Thymus (tissue), 11 donors: ENCODE results near the gene ZNF502. TPM values are rescaled to one million over a fixed set of nuclear protein-coding genes. Genes with fewer than 3 reads are reported as not detected.

ENCODE experiments used
- DNase-seq, 9 donors: peaks; one replicate each; pipeline ENCODE4 v3.0.0-alpha.2; 2013; ENCODE audit warnings: low spot score in 9 of 9, low read depth in 6 of 9, missing footprints in 1 of 9
- H3K27ac ChIP-seq, 2 donors: one replicate each; pipeline ENCODE4 v1.5.1; 2013; ENCODE audit warnings: control low read depth in 1 of 2, low read depth in 1 of 2, low read length in 1 of 2, mild to moderate bottlenecking in 1 of 2, moderate library complexity in 1 of 2
- H3K27me3 ChIP-seq, 2 donors: one replicate each; pipeline ENCODE4 v1.5.1; 2013; ENCODE audit warnings: low read length in 1 of 2; ENCODE audit not compliant: control insufficient read depth in 2 of 2, insufficient read depth in 1 of 2
- H3K36me3 ChIP-seq, 2 donors: one replicate each; pipeline ENCODE4 v1.5.1; 2013; ENCODE audit warnings: low read length in 1 of 2, mild to moderate bottlenecking in 1 of 2, moderate library complexity in 1 of 2; ENCODE audit not compliant: control insufficient read depth in 2 of 2, insufficient read depth in 2 of 2
- H3K4me1 ChIP-seq, 2 donors: one replicate each; pipeline ENCODE4 v1.5.1; 2013; ENCODE audit warnings: low read length in 2 of 2; ENCODE audit not compliant: control insufficient read depth in 2 of 2, insufficient read depth in 2 of 2
- H3K4me3 ChIP-seq, 2 donors: one replicate each; pipeline ENCODE4 v1.5.1; 2013; ENCODE audit warnings: low read length in 2 of 2, control low read depth in 1 of 2, mild to moderate bottlenecking in 1 of 2
- H3K9me3 ChIP-seq, 2 donors: one replicate each; pipeline ENCODE4 v1.5.1; 2013; ENCODE audit warnings: low read length in 1 of 2, mild to moderate bottlenecking in 1 of 2; ENCODE audit not compliant: control insufficient read depth in 2 of 2, insufficient read depth in 1 of 2
- WGBS: extraction: QIAGEN DNeasy Blood & Tissue Kit; methylation state at CpG from one replicate; pipeline ENCODE4 v1.1.7; 2013; 5-methylcytosine and 5-hydroxymethylcytosine counted together
- polyA plus RNA-seq: library from polyadenylated mRNA; stranded (reverse); fragments of 200-250 nt; gene quantifications from one replicate; pipeline ENCODE4 v1.2.3, GENCODE V29; 2013
- total RNA-seq: library from RNA; stranded (reverse); fragments of 120-200 nt; gene quantifications from one replicate; pipeline ENCODE4 v1.2.4, GENCODE V29; 2013
- donor health status: healthy.

Gene ZNF502
- total and polyA plus RNA-seq, 2 donors = 4.7 to 4.9 TPM

DNA sequence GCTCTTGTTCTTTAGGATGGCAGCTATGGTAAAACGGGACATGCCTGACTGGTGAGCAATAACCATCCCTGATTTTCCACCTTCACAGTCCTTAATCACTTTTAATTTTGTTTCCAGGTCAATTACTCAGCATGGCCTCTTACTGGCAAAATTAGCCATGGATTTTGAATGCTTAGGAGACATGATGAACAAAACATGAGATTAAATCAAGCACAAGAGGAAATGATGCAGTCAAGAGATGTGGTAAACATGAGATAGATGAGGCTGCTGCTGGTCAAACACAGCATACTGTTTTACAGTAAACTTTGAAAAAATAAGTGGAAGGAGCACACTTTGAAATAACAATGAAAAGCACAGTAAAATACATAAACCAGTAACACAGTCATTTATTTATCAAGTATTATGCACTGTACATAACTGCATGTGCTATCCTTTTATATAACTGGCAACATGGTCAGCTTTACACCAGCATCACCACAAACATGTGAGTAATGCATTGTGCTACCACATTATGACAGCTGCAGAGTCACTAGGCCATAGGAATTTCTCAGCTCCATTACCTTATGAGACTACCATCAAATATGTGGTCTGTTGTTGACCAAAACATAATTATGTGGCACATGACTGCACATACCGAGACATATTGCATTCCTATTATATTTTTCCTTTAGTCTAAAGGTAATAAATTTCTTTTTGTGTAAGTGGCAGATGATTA lies 30.1 kb upstream of the ZNF502 start:
- Histone ChIP-seq H3K4me1 (peaks cover 4 to 6% of the 10 kb centered on the region in 2 donors), H3K9me3 (peaks cover 0 to 5% of the 10 kb centered on the region in 2 donors), H3K27me3 (peaks cover 0 to 3% of the 10 kb centered on the region in 2 donors), H3K4me3 (no peak overlapping the region), H3K27ac (no peak overlapping the region), H3K36me3 (peaks cover 0 to 5% of the 10 kb centered on the region in 2 donors)
- DNase-seq = no peak
- 96% methylated on average over 2 of the region's 2 CpGs for WGBS

DNA sequence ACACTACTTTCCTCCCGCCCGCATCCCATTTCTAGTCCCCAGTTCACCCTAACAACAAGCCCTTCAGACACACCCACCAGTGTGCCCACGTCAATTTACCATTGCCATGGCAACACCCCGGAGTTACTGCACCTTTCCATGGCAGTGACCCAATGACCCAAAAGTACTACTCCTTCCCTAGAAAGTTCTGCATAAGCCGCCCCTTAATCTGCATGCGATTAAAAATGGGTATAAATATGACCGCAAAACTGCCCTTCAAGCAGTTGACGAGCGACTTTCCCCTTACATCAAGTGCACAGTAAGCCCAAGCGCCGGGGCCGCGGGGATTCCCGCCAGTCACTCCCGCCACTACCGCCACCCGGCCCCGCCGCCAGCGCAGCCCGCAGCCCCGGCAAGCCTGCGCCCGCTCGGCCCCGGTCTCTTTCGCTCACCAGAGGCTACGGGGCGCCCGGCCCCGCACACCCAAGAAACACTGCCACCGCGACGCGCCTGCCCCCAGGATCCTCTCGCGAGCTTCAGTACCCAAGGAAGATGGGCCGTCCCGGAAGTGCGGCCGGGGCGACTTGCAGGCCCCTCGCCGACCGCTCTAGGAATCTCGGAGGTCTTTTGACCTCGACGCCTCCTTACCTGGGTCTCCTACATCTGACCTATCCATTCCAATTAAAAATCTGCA lies 27.2 kb upstream of the ZNF502 start:
- H3K9me3 ChIP-seq = peaks cover 0 to 5% of the 10 kb centered on the region in 2 donors
- peak; percentile 29 to 83 (median 49) for DNase-seq
- peaks cover 0 to 3% of the 10 kb centered on the region in 2 donors for H3K27me3 ChIP-seq
- H3K4me3 ChIP-seq = peak overlapping the region; percentile 45 to 69
- peaks cover 4 to 6% of the 10 kb centered on the region in 2 donors for H3K4me1 ChIP-seq
- H3K27ac ChIP-seq = no peak overlapping the region
- 5% methylated on average over 48 of the region's 48 CpGs for WGBS
- peaks cover 0 to 5% of the 10 kb centered on the region in 2 donors for H3K36me3 ChIP-seq

DNA sequence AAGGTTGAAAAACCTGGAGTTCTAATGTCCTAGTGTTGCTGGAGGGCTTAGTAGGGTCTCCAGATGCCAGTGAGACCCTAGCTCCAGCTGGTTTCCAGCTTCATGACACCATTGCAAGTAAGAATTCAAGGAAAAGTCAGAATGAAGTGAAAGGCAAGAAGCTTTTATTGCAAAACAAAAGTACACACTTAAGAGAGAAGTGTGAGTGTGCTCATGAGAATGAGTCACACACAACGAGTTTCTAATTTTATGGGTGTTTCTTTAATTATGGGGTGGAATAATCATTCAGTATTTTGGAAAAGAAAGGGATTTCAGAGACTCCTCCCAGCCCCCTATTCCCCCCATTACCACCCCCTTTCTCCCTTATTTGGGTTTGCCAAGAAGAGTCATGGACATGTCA lies 24.6 kb upstream of the ZNF502 start:
- Histone ChIP-seq H3K27me3 (peaks cover 0 to 3% of the 10 kb centered on the region in 2 donors), H3K9me3 (peaks cover 0 to 5% of the 10 kb centered on the region in 2 donors), H3K27ac (no peak overlapping the region), H3K4me3 (no peak overlapping the region), H3K4me1 (peaks cover 4 to 6% of the 10 kb centered on the region in 2 donors), H3K36me3 (peaks cover 0 to 5% of the 10 kb centered on the region in 2 donors)
- DNase-seq = no peak
- WGBS = 75% methylated on average over 1 of the region's 1 CpG

DNA sequence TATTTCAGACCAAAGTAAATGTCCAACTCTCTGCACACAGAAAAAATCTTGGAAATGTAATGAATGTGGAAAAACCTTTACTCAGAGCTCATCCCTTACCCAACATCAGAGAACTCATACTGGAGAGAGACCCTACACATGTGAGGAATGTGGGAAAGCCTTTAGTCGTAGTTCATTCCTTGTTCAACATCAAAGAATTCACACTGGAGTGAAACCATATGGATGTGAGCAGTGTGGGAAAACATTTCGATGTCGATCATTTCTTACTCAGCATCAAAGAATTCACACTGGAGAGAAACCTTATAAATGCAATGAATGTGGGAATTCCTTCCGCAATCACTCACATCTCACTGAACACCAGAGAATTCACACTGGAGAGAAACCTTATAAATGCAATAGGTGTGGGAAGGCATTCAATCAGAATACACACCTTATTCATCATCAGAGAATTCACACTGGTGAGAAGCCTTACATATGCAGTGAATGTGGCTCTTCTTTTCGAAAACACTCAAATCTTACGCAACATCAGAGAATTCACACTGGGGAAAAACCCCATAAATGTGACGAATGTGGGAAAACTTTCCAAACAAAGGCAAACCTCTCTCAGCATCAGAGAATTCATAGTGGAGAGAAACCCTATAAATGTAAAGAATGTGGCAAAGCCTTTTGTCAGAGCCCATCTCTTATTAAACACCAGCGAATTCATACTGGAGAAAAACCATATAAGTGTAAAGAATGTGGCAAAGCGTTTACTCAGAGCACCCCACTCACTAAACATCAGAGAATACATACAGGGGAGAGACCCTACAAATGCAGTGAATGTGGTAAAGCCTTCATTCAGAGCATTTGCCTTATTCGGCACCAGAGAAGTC lies 9.0 kb downstream of the ZNF502 start:
- no peak for DNase-seq
- H3K4me1 ChIP-seq = no peaks in the 10 kb centered on the region
- H3K36me3 ChIP-seq = peaks cover 11 to 14% of the 10 kb centered on the region in 2 donors
- H3K9me3 ChIP-seq = peaks cover 20 to 28% of the 10 kb centered on the region in 2 donors
- no peaks in the 10 kb centered on the region for H3K27me3 ChIP-seq
- H3K27ac ChIP-seq = no peak overlapping the region
- whole genome bisulfite sequencing = 97% methylated on average over 10 of the region's 10 CpGs
- H3K4me3 ChIP-seq = no peak overlapping the region

DNA sequence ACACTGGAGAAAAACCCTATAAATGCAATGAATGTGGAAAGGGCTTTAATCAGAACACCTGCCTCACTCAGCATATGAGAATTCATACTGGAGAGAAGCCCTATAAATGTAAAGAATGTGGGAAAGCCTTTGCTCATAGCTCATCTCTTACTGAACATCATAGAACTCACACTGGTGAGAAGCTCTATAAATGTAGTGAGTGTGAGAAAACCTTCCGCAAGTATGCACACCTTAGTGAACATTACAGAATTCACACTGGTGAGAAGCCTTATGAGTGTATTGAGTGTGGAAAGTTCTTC lies 9.6 kb downstream of the ZNF502 start:
- Histone ChIP-seq H3K27me3 (no peaks in the 10 kb centered on the region), H3K27ac (no peak overlapping the region), H3K4me1 (no peaks in the 10 kb centered on the region), H3K9me3 (peaks cover 21 to 32% of the 10 kb centered on the region in 2 donors), H3K4me3 (no peak overlapping the region), H3K36me3 (peaks cover 11 to 14% of the 10 kb centered on the region in 2 donors)
- WGBS = 97% methylated on average over 1 of the region's 1 CpG
- no peak for DNase-seq

DNA sequence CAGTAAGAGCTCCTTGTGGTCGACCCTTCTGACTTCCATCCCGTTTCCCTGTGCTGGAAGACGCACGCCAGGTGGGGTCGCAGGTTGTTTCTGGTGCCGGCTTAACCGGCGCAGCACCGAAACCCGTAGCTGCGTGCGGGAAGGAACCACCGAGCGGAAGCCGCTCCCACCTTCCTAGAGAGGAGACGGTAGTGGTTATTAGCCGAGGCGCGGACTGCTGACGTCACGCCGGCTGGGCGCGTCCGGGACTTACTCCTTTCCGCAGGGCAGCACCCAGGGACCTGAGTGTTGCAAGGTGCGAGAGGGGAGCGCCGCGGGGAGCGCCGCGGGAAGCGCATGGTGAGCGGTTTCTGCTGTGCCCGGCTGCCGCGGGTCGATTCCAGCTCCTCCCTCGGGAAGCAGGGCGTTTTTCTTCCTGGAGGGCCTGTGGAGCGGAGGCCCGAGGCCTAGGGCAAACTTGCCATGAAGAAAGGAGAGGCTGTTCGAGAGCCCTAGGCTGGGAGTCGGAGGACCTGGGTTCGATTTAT lies 17.0 kb downstream of the ZNF502 start, which contains the start of gene ZNF501:
Gene ZNF501, plus strand, starts transcription at position 252 of the 527 bp plus-strand sequence. CDS start 4,787 bp downstream, outside the sequence.
- 3% methylated on average over 46 of the region's 46 CpGs for WGBS

DNA sequence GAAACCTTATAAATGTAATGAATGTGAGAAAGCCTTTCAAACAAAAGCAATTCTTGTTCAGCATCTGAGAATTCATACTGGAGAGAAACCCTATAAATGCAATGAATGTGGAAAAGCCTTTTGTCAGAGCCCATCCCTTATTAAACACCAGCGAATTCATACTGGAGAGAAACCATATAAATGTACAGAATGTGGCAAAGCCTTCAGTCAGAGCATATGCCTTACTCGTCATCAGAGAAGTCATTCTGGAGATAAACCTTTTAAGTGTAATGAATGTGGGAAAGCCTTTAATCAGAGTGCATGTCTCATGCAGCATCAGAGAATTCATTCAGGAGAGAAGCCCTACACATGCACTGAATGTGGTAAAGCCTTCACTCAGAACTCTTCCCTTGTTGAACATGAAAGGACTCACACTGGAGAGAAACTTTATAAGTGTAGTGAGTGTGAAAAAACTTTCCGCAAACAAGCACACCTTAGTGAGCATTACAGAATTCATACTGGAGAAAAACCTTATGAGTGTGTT lies 22.2 kb downstream of the ZNF502 start:
- DNase-seq = no peak
- H3K36me3 ChIP-seq = peaks cover 5 to 7% of the 10 kb centered on the region in 2 donors
- peaks cover 3 to 17% of the 10 kb centered on the region in 2 donors for H3K9me3 ChIP-seq
- no peak overlapping the region for H3K27ac ChIP-seq
- no peaks in the 10 kb centered on the region for H3K27me3 ChIP-seq
- peaks cover 0 to 1% of the 10 kb centered on the region in 2 donors for H3K4me1 ChIP-seq
- WGBS = 97% methylated on average over 3 of the region's 3 CpGs
- H3K4me3 ChIP-seq = no peak overlapping the region

More for the DNA sequence above, 17.0 kb downstream of the ZNF502 start, which contains the start of gene ZNF501:
- Histone ChIP-seq H3K27ac (peak within 1 kb of the TSS in 1 of 2 donors; percentile 53), H3K27me3 (peaks cover 0 to 2% of the 10 kb centered on the region in 2 donors), H3K4me3 (peak within 1 kb of the TSS; percentile 68 to 70), H3K4me1 (peaks cover 0 to 3% of the 10 kb centered on the region in 2 donors), H3K36me3 (peaks cover 5 to 7% of the 10 kb centered on the region in 2 donors), H3K9me3 (peaks cover 6 to 39% of the 10 kb centered on the region in 2 donors)
- DNase-seq = peak; percentile 65 to 91 (median 80)

DNA sequence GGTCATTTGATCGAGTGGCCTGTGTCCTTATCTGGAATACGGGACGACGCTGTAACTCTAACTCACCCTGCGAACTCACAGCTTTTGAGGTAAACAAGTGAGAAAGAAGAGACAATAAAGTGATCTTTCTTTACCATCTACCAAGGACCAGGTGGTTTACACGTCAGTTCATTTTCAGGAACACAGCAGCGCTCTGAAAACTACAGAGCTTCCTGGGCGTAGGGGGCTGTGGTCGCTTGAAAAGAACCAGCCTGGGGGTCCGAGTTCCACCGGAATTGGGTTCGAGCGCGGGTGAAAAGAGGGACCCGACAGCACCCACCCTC lies 48.6 kb downstream of the ZNF502 start:
- peak in 4 of 9 donors; percentile 11 to 28 (median 22) for DNase-seq
- peaks cover 3 to 22% of the 10 kb centered on the region in 2 donors for H3K9me3 ChIP-seq
- peak overlapping the region; percentile 76 to 86 for H3K27ac ChIP-seq
- no peaks in the 10 kb centered on the region for H3K27me3 ChIP-seq
- H3K4me1 ChIP-seq = peaks cover 4 to 9% of the 10 kb centered on the region in 2 donors
- H3K4me3 ChIP-seq = peak overlapping the region; percentile 70 to 81
- H3K36me3 ChIP-seq = peaks cover 10 to 21% of the 10 kb centered on the region in 2 donors
- WGBS = 3% methylated on average over 15 of the region's 15 CpGs
